ENCODE data around the gene RASGEF1C.

RASGEF1C gene

DNA sequence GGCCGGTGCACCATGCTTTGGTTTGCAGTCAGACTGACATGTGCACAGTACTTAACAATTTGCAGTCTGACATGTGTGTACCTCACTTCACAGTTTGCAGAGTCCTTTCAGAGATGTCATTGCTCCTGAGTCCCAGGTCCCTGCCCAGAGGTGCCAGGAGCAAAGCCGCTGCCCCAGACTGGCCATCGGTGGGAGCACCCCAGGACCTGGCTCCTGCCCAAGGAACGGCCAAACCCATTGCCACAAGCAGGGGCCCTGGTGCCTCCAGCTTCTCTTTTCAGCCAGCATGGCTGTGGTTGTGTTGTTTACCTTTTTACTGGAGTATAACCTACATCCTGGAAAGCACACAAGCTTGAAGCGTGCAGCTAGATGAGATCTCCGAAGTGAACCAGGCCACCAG is 28.6 kb downstream of the RASGEF1C start:
- DNase-seq (ENCODE audit: low read depth in 1 of 2, low spot score in 1 of 2): no peak

DNA sequence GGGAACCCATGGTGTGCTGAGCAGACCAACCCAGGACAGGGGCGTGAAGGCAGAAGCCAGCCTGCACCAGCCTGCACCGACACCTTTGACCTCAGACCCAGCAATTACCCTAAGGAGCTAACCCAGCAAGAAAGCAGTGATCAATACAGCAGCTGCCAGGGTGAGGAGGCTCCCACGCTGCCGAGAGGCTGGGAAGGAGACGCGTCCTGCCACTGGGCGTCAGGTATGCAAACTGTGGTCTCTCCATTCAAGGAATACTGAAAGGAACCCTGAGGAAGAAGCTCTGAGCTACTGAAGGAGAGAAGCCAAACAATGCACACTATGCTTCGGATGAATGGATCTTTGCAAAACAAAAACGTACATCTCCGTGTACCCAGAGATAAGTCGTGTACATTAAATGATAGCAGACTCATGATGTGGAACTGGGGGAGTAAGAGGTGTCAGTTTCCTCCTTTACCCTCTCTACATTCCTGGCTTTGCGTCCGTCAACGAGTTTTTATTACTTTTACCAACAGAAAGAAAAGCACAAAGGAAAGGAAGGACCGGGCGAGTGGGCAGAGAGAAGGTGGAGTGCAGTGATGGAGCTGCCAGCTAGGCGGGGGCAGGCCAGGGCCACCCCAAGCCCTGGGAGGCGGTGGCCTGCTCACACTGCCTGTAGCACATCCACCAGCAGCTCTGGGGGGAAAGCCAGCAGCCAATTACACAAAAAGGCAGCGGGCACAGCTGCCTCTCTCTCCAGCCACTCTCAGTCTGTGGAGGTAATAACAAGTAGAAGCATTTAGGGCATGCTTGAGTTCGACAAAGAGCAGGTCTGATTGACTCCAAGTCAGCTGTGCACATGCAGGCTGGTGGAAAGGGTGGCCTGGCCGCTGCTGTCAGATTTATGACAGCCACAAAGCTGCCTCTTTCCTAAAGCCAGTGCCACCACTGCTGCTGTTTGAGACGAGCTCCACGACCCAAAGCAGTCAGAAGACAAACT is 29.3 kb downstream of the RASGEF1C start:
- no peak for DNase-seq (ENCODE audit: low read depth in 1 of 2, low spot score in 1 of 2)

DNA sequence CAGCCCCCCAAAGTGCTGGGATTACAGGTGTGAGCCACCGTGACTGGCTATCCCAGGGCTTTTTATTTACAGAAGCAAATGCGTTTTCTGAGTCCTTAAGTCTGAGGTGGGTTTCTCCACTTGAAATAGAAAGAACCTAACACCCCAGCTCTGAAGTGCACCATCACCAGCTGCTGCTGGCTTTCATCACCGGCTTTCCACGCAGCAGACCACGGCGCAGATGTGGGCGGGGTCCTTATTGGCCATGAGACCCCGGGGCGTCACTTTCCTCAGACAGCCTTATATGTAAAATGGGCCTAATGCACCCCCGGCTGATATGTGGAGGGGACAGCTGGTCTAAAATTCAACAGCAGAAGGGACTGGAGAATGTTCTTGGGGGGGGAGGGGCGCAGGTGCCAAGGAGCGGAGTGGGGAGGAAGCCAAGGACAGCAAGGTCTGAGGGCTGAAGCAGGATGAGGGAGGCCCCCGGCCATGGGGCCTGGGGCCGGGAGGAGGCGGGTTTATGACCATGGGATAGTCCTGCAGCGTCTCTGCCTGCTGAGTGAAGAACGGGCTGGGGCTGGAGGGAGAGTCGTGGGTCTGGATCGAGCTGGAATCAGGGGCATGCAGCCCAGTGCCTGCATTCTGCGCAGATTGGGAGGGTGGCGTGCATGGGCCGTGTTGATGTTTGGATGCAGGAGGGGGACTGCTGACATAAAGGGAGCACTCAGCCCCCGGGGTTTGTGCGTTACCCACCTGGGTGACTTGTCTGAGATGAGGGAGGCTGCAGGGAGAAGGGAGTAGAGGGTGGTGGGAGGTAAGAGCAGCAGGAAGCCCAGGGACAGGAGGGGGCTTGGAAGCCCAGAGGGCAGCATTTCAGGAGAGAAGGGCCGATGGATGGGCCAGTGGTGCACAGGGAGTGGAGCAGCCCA is 30.2 kb downstream of the RASGEF1C start:
- no peak for DNase-seq (ENCODE audit: low read depth in 1 of 2, low spot score in 1 of 2)

DNA sequence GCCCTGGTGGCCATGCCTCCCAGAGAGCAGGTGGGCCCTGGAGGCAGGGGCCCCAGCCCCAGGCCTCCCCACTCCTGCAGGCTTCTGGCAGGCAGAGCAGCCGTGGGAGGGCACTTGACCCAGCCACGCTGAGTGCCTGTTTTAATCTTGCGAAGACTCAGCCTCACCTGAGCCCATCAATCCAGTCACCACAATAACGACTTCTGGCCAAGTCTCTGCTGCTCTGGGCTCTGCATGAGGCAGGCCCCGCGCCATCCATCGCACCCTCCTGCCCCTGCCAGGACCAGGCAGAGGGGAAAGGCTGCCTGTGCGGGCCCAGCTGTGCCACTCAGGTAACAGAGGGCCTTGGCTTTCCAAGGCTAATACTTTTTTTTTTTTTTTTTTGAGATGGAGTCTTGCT is 32.8 kb downstream of the RASGEF1C start:
- no peak for DNase-seq (ENCODE audit: low read depth in 1 of 2, low spot score in 1 of 2)

DNA sequence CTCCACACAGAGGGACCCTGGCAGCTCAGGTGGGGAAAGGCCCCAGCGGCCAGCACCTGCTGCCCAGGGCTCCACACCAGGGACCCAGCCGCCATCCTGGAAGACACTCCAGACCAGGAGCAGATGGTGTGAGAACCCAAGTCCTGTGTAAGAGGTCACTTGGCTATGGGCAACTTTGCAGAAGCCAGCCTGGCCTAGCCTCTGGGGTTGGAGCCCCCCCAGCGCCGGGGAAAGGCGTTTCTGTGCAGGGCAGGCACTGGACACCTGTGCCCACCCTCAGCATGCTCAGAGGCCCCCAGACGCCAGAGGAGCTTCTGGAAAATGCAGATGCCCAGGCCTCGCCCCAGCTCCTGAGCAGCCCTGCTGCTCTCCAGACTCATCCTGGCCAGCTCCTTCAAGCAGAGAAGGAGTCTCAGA is 34.0 kb downstream of the RASGEF1C start:
- no peak for DNase-seq (ENCODE audit: low read depth in 1 of 2, low spot score in 1 of 2)

DNA sequence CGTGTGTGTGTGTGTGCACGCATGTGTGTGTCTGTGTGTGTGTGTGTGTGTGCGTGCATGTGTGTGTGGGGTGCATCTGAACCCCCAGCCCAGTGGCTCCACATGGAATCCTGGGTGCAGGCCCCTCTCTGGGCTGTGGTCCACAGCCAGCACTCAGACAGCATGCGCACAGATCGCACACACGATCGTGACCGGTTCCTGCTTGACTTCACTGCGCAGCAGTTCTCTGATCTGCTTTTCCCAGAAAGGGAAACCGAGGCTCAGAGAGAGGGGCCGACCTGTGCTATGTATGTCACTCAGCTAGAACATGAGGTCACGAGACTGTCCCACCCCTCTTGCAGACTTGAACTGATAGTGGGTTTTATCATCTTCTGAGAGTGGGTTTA is 34.4 kb downstream of the RASGEF1C start:
- no peak for DNase-seq (ENCODE audit: low read depth in 1 of 2, low spot score in 1 of 2)

DNA sequence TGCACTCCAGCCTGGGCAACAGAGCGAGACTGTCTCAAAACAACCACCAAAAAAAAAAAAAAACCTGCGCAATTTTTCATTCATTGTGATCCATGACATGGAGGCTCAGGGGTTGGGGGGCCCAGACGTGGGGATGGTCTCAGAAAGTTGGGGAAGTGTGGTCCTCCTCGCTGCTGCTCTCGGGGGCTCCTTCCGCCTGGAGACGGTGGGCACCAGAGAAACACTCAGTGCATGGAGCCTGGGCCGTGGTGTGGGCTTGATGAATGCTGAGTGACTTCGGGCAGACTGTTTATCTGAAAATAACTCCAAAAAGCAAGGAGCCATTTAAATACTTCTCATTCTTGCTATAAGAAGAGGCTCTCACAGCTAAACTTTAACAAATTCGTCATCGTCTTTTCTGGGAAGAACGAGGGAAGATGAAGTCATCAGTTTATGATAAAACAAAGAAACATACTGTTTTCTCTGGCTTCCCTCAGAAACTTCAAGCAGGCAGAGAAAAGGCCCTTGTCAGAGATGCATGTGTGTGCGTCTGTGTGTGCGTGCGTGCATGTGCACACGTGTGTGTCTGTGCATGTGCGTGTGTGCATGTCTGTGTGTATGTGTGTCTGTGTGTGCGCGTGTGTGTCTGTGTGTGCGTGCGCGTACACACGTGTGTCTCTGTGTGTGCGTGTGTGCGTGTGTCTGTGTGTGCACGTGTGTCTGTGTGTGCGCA is 35.0 kb downstream of the RASGEF1C start:
- DNase-seq (ENCODE audit: low read depth in 1 of 2, low spot score in 1 of 2): no peak

DNA sequence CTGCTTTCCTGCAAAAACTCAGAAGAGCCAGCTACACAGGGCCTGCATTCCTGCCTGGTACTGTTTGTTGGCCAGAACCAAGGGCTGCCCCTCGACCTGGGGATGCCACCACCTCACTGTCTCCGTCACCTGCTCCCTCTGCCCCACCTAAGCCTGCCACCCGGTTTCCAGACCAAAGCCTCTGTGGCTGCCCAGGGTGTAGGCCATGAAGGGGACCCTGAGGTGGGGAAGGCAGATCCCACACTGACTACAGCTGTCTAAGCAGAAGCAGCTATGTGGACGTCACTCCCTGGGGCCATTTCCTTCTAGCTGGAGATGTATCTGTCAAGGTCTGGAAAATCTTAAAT is 35.8 kb downstream of the RASGEF1C start:
- DNase-seq (ENCODE audit: low read depth in 1 of 2, low spot score in 1 of 2): no peak

DNA sequence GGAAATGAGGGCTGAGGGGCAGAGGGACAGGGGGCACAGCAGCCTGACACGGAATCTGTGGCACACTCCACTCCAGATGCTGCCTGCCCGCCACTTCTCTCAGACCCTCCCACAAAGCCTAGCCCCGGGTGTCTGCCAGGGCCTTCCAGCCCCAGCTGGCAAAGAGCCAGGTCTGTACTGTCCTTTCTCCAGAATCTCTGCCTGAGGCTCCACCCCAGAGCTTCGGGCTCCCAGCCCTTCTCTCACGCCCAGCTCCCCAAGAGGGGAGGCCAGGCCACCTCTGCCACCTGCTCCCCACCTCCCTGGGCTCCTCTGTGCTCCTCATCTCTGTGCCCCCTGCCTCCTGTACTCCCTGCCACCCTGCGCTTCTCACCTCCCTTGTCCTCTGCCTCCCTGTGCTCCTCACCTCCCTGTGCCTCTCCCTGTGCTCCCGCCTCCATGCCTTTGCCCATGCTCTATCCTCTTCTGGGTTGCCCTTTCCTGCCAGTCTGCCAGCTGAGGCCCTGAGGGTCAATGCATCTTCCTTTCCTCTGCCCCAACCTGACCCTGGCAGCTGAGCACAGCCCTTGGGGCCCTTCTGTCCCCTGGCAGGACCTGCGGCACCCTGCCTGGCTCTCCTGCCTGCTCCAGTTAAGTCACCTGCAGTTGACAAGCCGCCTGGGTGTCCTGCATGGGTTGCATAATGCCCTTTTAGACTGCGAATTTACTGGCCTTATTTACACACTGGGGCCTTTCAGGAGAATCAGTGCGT is 36.4 kb downstream of the RASGEF1C start:
- DNase-seq (ENCODE audit: low read depth in 1 of 2, low spot score in 1 of 2): no peak

DNA sequence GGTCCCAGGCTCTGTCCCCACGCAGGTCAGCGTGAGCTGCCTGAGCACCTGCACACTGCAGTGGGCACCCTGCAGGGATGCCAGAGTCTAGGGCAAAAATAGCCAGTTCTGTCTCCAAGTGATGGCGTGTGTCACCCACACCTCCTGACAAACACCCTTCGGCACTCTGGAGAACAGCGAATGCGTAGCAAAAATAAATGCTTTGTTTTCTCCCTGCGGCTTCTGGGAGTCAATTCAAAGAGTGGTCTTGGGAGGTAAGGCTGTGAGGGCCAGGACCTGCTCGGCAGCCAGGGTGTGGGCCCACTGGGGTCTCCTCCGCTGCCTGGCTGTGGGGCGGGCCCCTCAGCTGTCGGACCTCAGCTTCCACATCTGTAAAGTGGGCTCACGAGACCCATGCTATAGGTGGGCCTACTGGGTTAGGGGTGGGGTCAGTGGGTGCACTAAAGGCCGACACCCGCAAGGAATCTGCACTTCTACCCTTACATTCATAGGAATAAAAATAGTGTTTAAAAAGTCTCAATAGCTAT is 37.4 kb downstream of the RASGEF1C start:
- DNase-seq (ENCODE audit: low read depth in 1 of 2, low spot score in 1 of 2): no peak

DNA sequence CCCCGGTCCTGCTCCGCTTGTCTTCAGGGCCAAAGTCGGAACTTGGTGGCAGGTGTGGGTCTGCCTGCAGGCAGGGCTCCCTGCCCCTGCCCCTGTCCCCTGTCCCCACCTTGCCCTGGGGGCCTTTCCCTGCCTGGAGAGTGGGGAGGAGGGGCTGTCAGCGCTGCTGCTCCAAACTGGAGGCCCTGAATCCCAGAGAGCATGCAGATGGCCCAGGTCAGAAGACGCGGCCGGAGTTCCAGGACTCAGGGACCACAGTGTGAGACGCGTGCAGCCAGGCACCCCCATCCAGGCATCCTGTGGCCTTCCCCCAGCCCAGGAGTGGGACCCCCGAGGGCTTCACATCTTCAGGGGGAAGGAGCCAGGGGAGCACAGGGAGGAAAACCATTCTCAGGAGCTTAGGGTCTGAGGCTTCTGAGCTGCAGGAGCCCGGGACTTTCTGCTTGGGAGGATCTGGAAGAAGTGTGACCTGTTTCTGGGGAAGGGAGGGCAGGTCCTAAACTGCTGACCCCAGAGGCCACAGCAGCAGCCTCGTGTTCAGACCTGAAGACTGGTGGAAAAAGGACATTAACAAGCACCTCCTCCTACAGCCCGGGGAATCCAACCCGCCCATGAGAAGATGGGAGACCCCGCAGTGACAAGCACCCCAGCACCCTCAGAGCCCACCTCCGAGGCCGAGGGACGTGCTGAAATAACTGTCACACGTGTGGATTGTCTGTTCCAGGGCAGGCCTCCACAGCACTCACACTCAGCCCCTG is 38.0 kb downstream of the RASGEF1C start:
- no peak for DNase-seq (ENCODE audit: low read depth in 1 of 2, low spot score in 1 of 2)

DNA sequence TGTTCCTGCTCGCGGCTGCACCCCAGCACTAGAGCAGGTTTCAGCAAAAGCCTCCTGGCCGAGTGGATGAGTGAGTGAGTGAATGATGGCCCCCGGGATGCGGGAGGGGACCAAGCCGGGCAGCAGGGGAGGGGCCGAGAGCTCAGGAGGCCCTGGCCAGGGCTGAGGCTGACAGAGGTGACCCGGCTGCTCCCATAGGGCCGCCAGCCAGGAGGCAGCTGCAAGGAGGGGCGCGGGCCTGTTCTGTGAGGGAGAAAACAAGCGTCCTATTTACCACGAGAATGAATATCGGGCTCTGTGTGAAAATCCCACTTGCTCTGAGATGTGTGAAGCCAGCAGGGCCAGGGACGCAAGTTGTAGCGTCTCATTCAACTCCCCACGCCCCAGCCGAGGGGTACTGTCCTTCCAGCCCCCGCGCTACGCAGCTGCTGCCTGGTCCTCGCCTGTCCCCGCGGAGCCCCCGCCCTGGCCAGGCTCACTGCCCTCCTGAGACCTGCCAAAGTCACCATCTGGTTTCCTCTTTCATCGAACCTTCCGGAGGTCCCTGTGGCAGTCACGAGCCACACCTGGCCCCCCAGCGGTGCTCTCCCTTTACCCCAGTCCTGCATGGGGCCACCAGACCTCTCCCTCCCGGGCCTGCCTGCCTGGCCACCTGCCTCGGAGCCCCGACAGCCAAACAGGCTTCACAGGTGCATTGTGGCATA is 38.8 kb downstream of the RASGEF1C start:
- no peak for DNase-seq (ENCODE audit: low read depth in 1 of 2, low spot score in 1 of 2)

DNA sequence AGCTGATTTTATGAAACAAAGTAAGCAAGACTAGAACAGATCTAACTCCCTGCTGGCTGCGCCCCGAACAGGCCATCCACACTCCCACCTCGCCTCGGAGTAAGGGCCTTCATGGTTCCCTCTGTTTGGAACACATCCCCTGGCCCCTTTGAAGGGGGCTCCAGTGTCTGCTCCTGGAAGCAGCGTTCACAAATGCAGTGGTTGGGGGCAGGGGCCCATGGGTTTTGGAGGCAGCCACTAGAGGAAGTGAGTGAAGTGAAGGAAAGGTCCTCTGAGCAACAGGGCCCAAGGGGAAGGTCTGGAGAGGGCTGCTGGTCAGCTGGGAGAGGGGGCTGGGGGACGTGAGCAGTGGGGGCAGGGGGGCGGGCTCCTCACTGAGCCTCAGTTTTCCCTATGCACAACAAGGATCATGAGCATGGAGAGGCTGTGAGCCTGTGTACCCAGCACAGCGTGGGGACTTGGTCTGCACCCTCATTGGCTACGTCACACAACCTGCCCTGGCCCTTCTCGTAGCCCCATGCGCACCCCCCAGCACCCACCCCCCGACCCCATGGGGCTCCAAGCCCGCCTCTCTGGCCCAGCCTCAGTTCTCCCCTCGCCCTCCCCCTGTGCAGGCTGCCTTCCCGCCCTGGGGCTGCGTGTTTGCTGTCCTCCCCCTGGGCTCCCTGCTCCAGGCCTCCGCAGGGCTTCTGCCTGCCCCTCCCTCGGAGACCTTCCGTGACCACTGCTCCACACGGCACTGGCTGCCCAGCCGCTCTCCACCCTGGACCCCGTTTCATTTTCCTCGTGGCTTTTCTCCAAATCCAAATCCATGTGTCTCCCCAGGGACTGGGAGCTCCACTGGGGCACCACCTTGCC is 39.5 kb downstream of the RASGEF1C start:
- no peak for DNase-seq (ENCODE audit: low read depth in 1 of 2, low spot score in 1 of 2)

DNA sequence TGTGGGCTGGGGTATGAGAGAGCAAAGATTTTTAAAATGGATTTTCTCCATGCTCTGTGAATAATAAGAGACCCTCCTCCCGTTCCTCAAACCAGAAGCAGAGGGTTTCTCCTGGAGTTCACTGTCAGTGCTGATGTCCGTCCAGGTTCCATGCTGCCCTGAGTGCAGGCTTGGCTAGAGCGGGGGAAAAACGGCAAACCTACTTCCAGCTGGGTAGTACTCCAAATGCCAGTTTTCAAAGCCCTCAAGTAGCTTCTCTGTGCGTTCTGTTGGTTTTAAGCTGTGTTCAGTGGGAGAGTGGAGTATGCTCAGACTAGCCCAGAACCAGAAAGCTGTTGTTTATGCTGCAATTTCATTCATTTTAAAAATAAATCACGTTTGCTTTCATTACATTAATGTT is 40.3 kb downstream of the RASGEF1C start:
- no peak for DNase-seq (ENCODE audit: low read depth in 1 of 2, low spot score in 1 of 2)

DNA sequence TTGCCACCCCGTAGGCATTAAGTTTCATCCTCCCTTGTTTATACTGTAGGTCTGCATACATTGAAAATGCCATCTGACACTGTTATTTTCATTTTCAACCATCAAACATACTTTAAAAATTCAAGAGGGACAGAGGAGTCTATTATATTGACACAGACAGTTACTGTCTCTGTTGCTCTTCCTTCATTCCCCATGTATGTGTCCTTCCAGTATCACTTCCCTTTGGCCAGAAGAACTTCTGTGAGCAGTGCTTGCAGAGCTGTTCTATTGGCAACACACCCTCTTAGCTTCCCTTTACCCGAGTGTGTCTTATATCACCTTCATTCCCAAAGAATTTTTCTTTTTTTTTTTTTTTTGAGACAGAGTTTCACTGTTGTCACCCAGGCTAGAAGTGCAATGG is 42.8 kb downstream of the RASGEF1C start:
- DNase-seq (ENCODE audit: low read depth in 1 of 2, low spot score in 1 of 2): no peak

DNA sequence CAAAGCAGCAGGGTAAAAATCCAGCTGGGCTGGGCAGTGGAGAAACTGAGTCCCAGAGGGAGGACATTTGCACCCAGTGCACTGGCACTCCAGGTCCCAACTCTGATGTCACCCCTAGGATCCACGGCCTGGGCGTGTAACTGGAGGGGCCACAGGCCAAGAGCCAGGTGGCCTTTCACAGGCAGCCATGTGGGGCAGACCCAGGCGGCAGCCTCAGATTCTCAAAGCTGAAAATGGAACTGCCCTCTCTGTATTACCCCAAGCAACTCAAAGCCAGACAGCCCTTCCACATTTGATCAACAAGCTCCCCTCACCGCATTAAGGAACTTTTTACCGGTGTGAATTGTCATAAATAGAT is 46.7 kb downstream of the RASGEF1C start:
- DNase-seq (ENCODE audit: low read depth in 1 of 2, low spot score in 1 of 2): no peak

DNA sequence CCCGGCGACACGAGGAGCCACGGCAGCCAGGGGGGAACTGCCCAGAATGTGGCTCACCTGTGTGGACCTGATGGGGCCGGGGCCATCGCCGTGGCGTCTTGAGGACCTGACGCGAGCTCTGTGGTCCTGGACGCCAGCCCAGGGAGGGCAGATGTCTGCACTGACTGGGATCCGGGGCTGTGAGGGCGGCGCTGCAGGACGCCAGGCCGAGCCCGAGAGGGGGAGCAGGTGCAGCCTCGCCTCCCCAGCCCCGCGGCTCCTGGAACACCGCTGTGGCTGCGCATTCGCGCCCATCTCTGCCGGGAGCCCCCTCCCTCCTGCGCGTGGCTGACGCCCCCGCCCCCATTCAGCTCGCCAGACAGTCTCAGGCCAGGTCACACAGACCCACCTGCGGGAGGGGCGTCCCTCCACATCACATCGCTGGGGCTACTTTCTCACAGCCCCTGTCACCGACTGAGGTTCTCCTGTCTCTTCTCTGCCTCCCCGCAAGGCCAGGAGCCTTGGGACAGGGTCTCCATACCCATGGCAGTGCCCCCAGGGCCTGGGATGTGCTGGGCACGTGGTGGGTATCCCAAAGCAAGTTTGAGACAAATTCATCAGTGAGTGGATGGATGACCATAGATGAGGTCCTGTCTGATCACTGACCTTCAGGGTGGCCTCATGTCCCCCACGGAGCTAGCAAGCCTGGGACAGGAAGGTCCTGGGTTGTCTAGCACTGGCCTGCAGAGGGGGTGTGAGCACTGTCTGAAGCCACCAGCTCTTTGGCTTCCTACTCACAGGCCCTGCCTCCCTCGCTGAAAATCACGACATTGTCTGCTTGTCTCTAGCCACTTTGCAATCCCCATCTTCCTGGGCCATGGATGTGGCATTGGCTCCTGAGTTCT is 47.3 kb downstream of the RASGEF1C start:
- no peak for DNase-seq (ENCODE audit: low read depth in 1 of 2, low spot score in 1 of 2)
